PC-3 (cell line): ENCODE data around the gene FERD3L. TPM values are rescaled to one million over a fixed set of nuclear protein-coding genes. Genes with fewer than 3 reads are reported as not detected.

Experiments used
- ATAC-seq: fragments of 200-7000 bp; cut with Tn5 transposase; 2 replicates; pipeline ENCODE4 v1.9.1; 2020; ENCODE audit warnings: mild to moderate bottlenecking, moderate library complexity
- BruUV-seq: library from RNA; stranded (reverse); fragments of 400-500 nt; replicated peaks from 2 replicates; lab custom pipeline; 2021; lab: Mats Ljungman, UMichigan
- CTCF ChIA-PET: fragments of 300-600 bp; sonication (Branson Sonifier 250); formaldehyde crosslinking; loops from one replicate; lab custom pipeline; 2022; ENCODE audit warnings: antibody characterized with exemption; lab: Charles Lee
- POLR2A ChIA-PET: fragments of 300-600 bp; sonication (Branson Sonifier 250); formaldehyde crosslinking; loops from one replicate; lab custom pipeline; 2022; ENCODE audit warnings: antibody characterized with exemption; ENCODE audit not compliant: unreplicated experiment; lab: Charles Lee
- DNase-seq: peaks from one replicate; pipeline ENCODE4 v3.0.0-alpha.2; 2015
- H2AFZ ChIP-seq: fragments of 300-600 bp; sonication (generic); 2 replicates; pipeline ENCODE4 v1.6.0; 2016; ENCODE audit warnings: antibody characterized with exemption, low read length
- H3F3A ChIP-seq: fragments of 300-600 bp; sonication (generic); one replicate; pipeline ENCODE4 v1.6.0; 2017; ENCODE audit warnings: antibody characterized with exemption, low read length, control low read depth, mild to moderate bottlenecking; ENCODE audit not compliant: unreplicated experiment
- H3K27ac ChIP-seq: fragments of 300-600 bp; sonication (generic); 2 replicates; pipeline ENCODE4 v1.5.1; 2016; ENCODE audit warnings: mild to moderate bottlenecking, low read length
- H3K27me3 ChIP-seq: fragments of 300-600 bp; sonication (generic); 2 replicates; pipeline ENCODE4 v1.6.1; 2016; ENCODE audit warnings: low read length, mixed read lengths
- H3K36me3 ChIP-seq: fragments of 300-600 bp; sonication (generic); 2 replicates; pipeline ENCODE4 v1.6.1; 2016; ENCODE audit warnings: low read depth, mixed run types, low read length, mixed read lengths
- H3K4me1 ChIP-seq: fragments of 300-600 bp; sonication (generic); 2 replicates; pipeline ENCODE4 v1.5.1; 2016; ENCODE audit warnings: low read length; ENCODE audit not compliant: insufficient read depth
- H3K4me2 ChIP-seq: fragments of 300-600 bp; sonication (generic); 2 replicates; pipeline ENCODE4 v1.6.0; 2016; ENCODE audit warnings: low read length
- H3K4me3 ChIP-seq: fragments of 300-600 bp; sonication (generic); 2 replicates; pipeline ENCODE4 v1.5.1; 2016; ENCODE audit warnings: mild to moderate bottlenecking, low read length, mixed read lengths
- H3K79me2 ChIP-seq: fragments of 300-600 bp; sonication (generic); 2 replicates; pipeline ENCODE4 v1.6.1; 2017; ENCODE audit warnings: low read length, mixed read lengths
- H3K9ac ChIP-seq: fragments of 300-600 bp; sonication (generic); 2 replicates; pipeline ENCODE4 v1.6.0; 2016; ENCODE audit warnings: mild to moderate bottlenecking, low read length
- H3K9me2 ChIP-seq: fragments of 300-600 bp; sonication (generic); replicated peaks from 2 replicates; pipeline ENCODE4 v1.6.1; 2016; ENCODE audit warnings: mixed run types, low read length, mixed read lengths
- H3K9me3 ChIP-seq: fragments of 300-600 bp; sonication (generic); 2 replicates; pipeline ENCODE4 v1.6.1; 2016; ENCODE audit warnings: low read length, mixed read lengths
- H4K20me1 ChIP-seq: fragments of 300-600 bp; sonication (generic); 2 replicates; pipeline ENCODE4 v1.6.1; 2016; ENCODE audit warnings: low read length, mixed read lengths
- EZH2 ChIP-seq: fragments of 300-600 bp; sonication (generic); IDR thresholded peaks from one replicate; pipeline ENCODE4 v1.6.1; 2017; ENCODE audit warnings: antibody characterized with exemption, mild to moderate bottlenecking, low read length; ENCODE audit not compliant: unreplicated experiment
- EZH2phosphoT487 ChIP-seq: fragments of 300-600 bp; sonication (generic); IDR thresholded peaks from 2 replicates; pipeline ENCODE4 v1.6.1; 2018; ENCODE audit warnings: mild to moderate bottlenecking, antibody characterized with exemption, low read length, borderline replicate concordance
- intact Hi-C: fragments of 100-400 bp; cut with micrococcal nuclease; formaldehyde crosslinking; loops from 2 replicates; pipeline ENCODE4 v1.9.0; 2023
- total RNA-seq: library from RNA; depleted of rRNA; stranded (reverse); fragments of >200 nt; gene quantifications from 2 replicates; pipeline ENCODE4 v1.2.3, GENCODE V29; 2014
- TF ChIP-seq, protein P1 (sequence below): fragments of 300-600 bp; sonication (generic); conservative IDR thresholded peaks from 2 replicates; pipeline ENCODE4 v1.5.1; 2017; ENCODE audit warnings: antibody characterized with exemption, low read depth, mild to moderate bottlenecking, low read length

The FERD3L gene
- total RNA-seq, 1 experiment from 2014 or later, result not detected

DNA sequence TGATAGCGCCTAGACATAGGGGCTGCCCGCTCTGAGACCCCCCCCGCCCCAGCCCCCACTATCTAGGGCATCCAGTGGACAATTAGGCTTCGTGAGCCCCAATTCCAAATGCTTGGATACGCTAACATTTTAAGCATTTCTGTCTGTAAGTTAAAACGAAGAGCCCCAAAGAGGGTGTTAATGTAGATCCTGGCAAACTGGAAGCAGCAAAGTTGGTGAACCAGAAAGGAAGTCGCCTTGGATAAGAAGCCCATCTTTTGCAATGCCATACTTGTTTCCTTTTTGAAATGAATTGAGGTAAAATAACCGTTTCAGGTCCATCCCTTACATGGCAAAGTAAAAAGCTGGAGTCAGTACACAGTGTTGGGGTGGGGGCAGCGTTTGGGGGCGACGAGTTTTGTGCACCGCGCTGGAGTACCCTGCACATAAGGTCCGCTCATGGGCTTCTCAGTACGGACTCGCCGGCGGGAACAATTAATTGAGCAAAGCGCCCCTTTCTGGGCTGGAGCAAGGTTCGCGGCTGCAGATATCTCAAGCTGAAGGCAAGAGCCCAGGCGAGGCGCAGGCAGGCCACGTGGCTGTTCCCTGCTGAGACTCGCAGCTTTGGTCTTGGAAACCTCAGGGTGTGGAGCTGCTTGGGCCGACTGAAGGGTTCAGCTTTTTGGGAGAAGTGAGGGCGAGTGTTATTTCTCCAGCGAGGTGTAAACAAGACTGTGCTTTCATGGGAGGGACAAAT lies 26.4 kb downstream of the FERD3L start:
- Histone ChIP-seq H3F3A (no peaks in the 10 kb centered on the region), H3K4me2 (no peak overlapping the region; the same call in 1 of the 2 replicates), H3K36me3 (no peaks in the 10 kb centered on the region), H3K79me2 (peaks cover 30% of the 10 kb centered on the region), H2AFZ (no peak overlapping the region), H3K9me2 (no peaks in the 10 kb centered on the region), H3K4me3 (peak overlapping the region; percentile 83; the same call in 1 of the 2 replicates), H3K9ac (no peak overlapping the region), H3K4me1 (peaks cover 14% of the 10 kb centered on the region), H3K27me3 (no peaks in the 10 kb centered on the region), H3K27ac (no peak overlapping the region), H3K9me3 (no peaks in the 10 kb centered on the region), H4K20me1 (peaks cover 9% of the 10 kb centered on the region; the same call in 1 of the 2 replicates)
- intact Hi-C loops, result loop anchor here (10.0 kb wide), 1 partner anchor 94 kb away; no protein-coding TSS in a partner anchor
- DNase-seq, result no peak
- no TSS peak for BruUV-seq
- CTCF ChIA-PET, result interaction anchor here (0.5 kb wide), 1 partner anchor 65 kb away, joined by 4 read pairs; no protein-coding TSS in a partner anchor
- POLR2A ChIA-PET, result interaction anchor here (0.6 to 0.7 kb wide), 2 partner anchors 28 to 426 kb away, joined by 3 to 5 read pairs; no protein-coding TSS in a partner anchor
- no peak for ATAC-seq
- TF ChIP-seq, protein P1, sequence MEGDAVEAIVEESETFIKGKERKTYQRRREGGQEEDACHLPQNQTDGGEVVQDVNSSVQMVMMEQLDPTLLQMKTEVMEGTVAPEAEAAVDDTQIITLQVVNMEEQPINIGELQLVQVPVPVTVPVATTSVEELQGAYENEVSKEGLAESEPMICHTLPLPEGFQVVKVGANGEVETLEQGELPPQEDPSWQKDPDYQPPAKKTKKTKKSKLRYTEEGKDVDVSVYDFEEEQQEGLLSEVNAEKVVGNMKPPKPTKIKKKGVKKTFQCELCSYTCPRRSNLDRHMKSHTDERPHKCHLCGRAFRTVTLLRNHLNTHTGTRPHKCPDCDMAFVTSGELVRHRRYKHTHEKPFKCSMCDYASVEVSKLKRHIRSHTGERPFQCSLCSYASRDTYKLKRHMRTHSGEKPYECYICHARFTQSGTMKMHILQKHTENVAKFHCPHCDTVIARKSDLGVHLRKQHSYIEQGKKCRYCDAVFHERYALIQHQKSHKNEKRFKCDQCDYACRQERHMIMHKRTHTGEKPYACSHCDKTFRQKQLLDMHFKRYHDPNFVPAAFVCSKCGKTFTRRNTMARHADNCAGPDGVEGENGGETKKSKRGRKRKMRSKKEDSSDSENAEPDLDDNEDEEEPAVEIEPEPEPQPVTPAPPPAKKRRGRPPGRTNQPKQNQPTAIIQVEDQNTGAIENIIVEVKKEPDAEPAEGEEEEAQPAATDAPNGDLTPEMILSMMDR, result no peak
- TF ChIP-seq EZH2phosphoT487, result no peak
- no peak for TF ChIP-seq EZH2

DNA sequence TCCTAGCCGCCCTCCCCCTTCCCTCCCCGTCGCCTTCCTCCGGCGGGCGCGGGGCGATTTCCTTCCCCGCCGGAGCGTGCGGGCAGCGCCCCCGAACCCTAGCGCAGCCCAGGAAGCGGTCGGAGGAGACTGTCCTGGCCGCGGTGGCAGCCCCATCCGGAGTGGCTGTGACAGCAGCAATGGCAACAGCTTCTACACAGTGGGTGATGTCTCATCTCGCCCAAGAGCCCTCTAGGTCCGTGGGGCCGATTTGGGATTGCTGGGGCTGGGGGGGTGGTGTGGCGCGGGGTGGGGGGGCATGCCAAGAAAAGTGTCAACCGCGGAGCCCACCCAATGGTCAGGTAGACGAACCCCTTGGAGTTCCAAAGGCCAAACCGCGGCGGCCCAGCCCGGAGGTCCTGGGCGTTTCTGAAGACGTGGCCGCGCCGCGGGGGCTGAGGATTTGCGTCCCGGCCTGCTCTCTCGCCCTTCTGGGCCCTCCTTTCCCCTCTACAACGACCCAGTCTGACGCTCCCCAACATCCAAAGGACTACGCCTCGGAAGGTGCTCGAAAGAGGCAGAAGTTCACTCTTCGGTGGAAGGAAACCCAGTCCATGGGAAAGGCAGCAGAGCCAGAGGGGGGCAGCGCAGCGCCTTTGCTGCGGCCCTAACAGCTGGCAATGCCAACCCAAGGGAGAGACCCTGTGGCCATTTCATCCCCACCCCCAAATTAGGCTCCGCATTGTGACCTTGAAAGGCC lies 27.2 kb downstream of the FERD3L start:
- Histone ChIP-seq H3K4me1 (peaks cover 16% of the 10 kb centered on the region), H3K9me2 (no peaks in the 10 kb centered on the region), H3K27ac (no peak overlapping the region), H3K4me3 (peak overlapping the region; percentile 83), H3K27me3 (no peaks in the 10 kb centered on the region), H3K4me2 (peak overlapping the region; percentile 91), H3K9ac (peak overlapping the region; percentile 38; the same call in 1 of the 2 replicates), H3K9me3 (no peaks in the 10 kb centered on the region), H2AFZ (peak overlapping the region; percentile 89), H3K36me3 (no peaks in the 10 kb centered on the region), H4K20me1 (peaks cover 9% of the 10 kb centered on the region; the same call in 1 of the 2 replicates), H3F3A (no peaks in the 10 kb centered on the region), H3K79me2 (peaks cover 33% of the 10 kb centered on the region)
- intact Hi-C loops, result loop anchor here (2.0 to 10.0 kb wide), 5 partner anchors 93 to 765 kb away; no protein-coding TSS in a partner anchor
- TF ChIP-seq EZH2phosphoT487 (no peak), EZH2 (no peak)
- TF ChIP-seq, protein P1, result peak; percentile 49
- POLR2A ChIA-PET, result interaction anchor here (0.6 to 1.0 kb wide), 3 partner anchors 29 to 1577 kb away, joined by 5 to 12 read pairs (median 5); no protein-coding TSS in a partner anchor
- ATAC-seq, result peak; percentile 40
- DNase-seq, result peak; percentile 31
- BruUV-seq, result TSS peak; percentile 58
- CTCF ChIA-PET, result interaction anchor here (1.3 kb wide), 1 partner anchor 765 kb away, joined by 9 read pairs; no protein-coding TSS in a partner anchor
